Heart left ventricle (tissue), 16 donors: Measurements from ENCODE around the gene SLC9A9. TPM values are rescaled to one million over a fixed set of nuclear protein-coding genes. Genes with fewer than 3 reads are reported as not detected.

ENCODE experiments used
- ATAC-seq, 4 donors: fragments of 200-7000 bp; cut with Tn5 transposase; one replicate each; pipeline ENCODE4 v1.9.1; 2020 to 2022; ENCODE audit warnings: moderate library complexity in 4 of 4, mild to moderate bottlenecking in 3 of 4, moderate number of reproducible peaks in 1 of 4
- DNase-seq, 5 donors: peaks; one replicate each; pipeline ENCODE4 v3.0.0-alpha.2; 2020
- H3K27ac ChIP-seq, 12 donors: fragments of 200-600 bp; sonication (generic) in 4 of 12; one replicate each; pipeline versions ENCODE4 v1.5.0 to v1.8.0; 2016 to 2022; ENCODE audit warnings: mild to moderate bottlenecking in 2 of 12
- H3K27me3 ChIP-seq, 9 donors: fragments of 200-600 bp; sonication (generic) in 2 of 9; one replicate each; pipeline versions ENCODE4 v1.5.1 to v1.8.0; 2016 to 2022; ENCODE audit warnings: mild to moderate bottlenecking in 3 of 9
- H3K36me3 ChIP-seq, 9 donors: fragments of 200-600 bp; sonication (generic) in 2 of 9; one replicate each; pipeline versions ENCODE4 v1.5.0 to v1.8.0; 2018 to 2022; ENCODE audit warnings: mild to moderate bottlenecking in 2 of 9
- H3K4me1 ChIP-seq, 12 donors: fragments of 200-600 bp; sonication (generic) in 4 of 12; one replicate each; pipeline versions ENCODE4 v1.5.0 to v1.8.0; 2016 to 2022; ENCODE audit warnings: mild to moderate bottlenecking in 3 of 12
- H3K4me3 ChIP-seq, 12 donors: fragments of 200-600 bp; sonication (generic) in 4 of 12; one replicate each; pipeline versions ENCODE4 v1.5.0 to v1.8.0; 2017 to 2022; ENCODE audit warnings: mild to moderate bottlenecking in 9 of 12, moderate library complexity in 4 of 12
- H3K9me3 ChIP-seq, 12 donors: fragments of 200-600 bp; sonication (generic) in 4 of 12; one replicate each; pipeline versions ENCODE4 v1.5.0 to v1.8.0; 2016 to 2022; ENCODE audit warnings: mild to moderate bottlenecking in 1 of 12
- CTCF ChIP-seq, 12 donors: fragments of 200-600 bp; sonication (generic) in 4 of 12; IDR thresholded peaks; one replicate each; pipeline versions ENCODE4 v1.5.0 to v1.8.0; 2018 to 2022; ENCODE audit warnings: antibody characterized with exemption in 12 of 12, mild to moderate bottlenecking in 5 of 12
- POLR2A ChIP-seq, 2 donors: fragments of 450-650 bp; IDR thresholded peaks; one replicate each; pipeline ENCODE4 v1.6.1; 2017; ENCODE audit warnings: antibody characterized with exemption in 2 of 2, mild to moderate bottlenecking in 2 of 2, moderate library complexity in 2 of 2
- WGBS, 4 donors: extraction: QIAGEN DNeasy Blood & Tissue Kit in 2 of 4; methylation state at CpG; one replicate each; pipeline versions ENCODE4 v1.1.5 to v1.1.7; 2013 to 2018; 5-methylcytosine and 5-hydroxymethylcytosine counted together
- intact Hi-C, 10 donors: fragments of 100-400 bp; cut with DNase I; formaldehyde crosslinking; loops; one replicate each; pipeline versions ENCODE4 v1.11.1 to v1.14.2; 2022
- polyA plus RNA-seq, 2 donors: library from polyadenylated mRNA; stranded (reverse); fragments of 200-250 nt; gene quantifications; one replicate each; pipeline ENCODE4 v1.2.3, GENCODE V29; 2013
- total RNA-seq, 9 donors: library from RNA; depleted of rRNA in 2 of 9; stranded (reverse); fragments of >200 nt in 2 of 9; fragmentation: NEBNext Ultra II Directional in 3 of 9; extraction: Animal tissue kit (Norgen Biotek cat#: 25700) in 3 of 9; gene quantifications; one replicate each; pipeline versions ENCODE4 v1.1.0 to v1.2.4, GENCODE V29; 2016 to 2023
- donor health status: ischemic (EF 13 %, LVEDD 7.1; RV severe dilation, severe dysfunction).
- donor health status: healthy with polysubstance abuse.
- donor health status: DM: no; HTN: yes; CAD: no.
- donor health status: DM: no; HTN: no; CAD: no.
- donor health status: ischemic (EF 25% LVEDD 6.9; RV normal size, moderate dysfunction).
- donor health status: ischemic (EF 25% LVEDD 5.7; RV mildly dilated, moderate dysfunction).
- donor health status: healthy.
- donor health status: DM: yes; HTN: yes; CAD: no.
- donor health status: ischemic (EF 35%, LVEDD 5.7; RV mildly dilated, moderate dysfunction).
- donor health status: nonischemic (EF 11% LVEDD 7.7; RV severe dilation, severe dysfunction).
- donor health status: DM: yes; HTN: yes; CAD: no.
- donor health status: PGD.
- donor health status: ischemic (EF 29% LVEDD 5.4; RV normal size, mild dysfunction).
- donor health status: nonischemic (EF 23%, LVEDD 6.1; RV moderate dilation, normal function).

SLC9A9 gene
- total and polyA plus RNA-seq, 11 donors, result 0.76 to 17.5 (median 3.3) TPM

GRCh38 chr3:143236226-143236964 is 611.9 kb downstream of the SLC9A9 start:
- intact Hi-C loops, result no loop called here
- no peak for ATAC-seq
- no peak for TF ChIP-seq POLR2A (IDR thresholded peaks at IDR 0.05)
- TF ChIP-seq CTCF (IDR thresholded peaks at IDR 0.05), result no peak
- no peak for DNase-seq
- no peaks in the 10 kb centered on the region for H3K4me1 ChIP-seq
- H3K27me3 ChIP-seq, result no peaks in the 10 kb centered on the region
- 89 to 92% (median 90%) methylated on average over 11 of the region's 11 CpGs for WGBS, 4 donors
- peaks cover 0 to 6% (median 0%) of the 10 kb centered on the region in 12 donors for H3K9me3 ChIP-seq
- H3K27ac ChIP-seq, result no peak overlapping the region
- H3K36me3 ChIP-seq, result no peaks in the 10 kb centered on the region
- H3K4me3 ChIP-seq, result no peak overlapping the region

- no peaks in the 10 kb centered on the region for H3K36me3 ChIP-seq
- WGBS, 4 donors, result 93 to 95% (median 94%) methylated on average over 3 of the region's 3 CpGs
- ATAC-seq, result no peak
These were observed 612.6 kb downstream of the SLC9A9 start for GRCh38 chr3:143235614-143236204.

GRCh38 chr3:143234526-143234925 is 613.7 kb downstream of the SLC9A9 start:
- Histone ChIP-seq H3K4me1 (no peaks in the 10 kb centered on the region), H3K4me3 (no peak overlapping the region), H3K9me3 (peaks cover 0 to 6% (median 0%) of the 10 kb centered on the region in 12 donors), H3K27me3 (no peaks in the 10 kb centered on the region), H3K27ac (no peak overlapping the region), H3K36me3 (no peaks in the 10 kb centered on the region)
- ATAC-seq (no peak), DNase-seq (no peak)
- WGBS, 4 donors, result 57 to 76% (median 74%) methylated on average over 1 of the region's 1 CpG
- intact Hi-C loops, result no loop called here
- no peak for TF ChIP-seq CTCF (IDR thresholded peaks at IDR 0.05)
- no peak for TF ChIP-seq POLR2A (IDR thresholded peaks at IDR 0.05)

More at GRCh38 chr3:143235614-143236204, 612.6 kb downstream of the SLC9A9 start:
- TF ChIP-seq POLR2A (IDR thresholded peaks at IDR 0.05) (no peak), CTCF (IDR thresholded peaks at IDR 0.05) (no peak)
- intact Hi-C loops, result no loop called here
- Histone ChIP-seq H3K4me3 (no peak overlapping the region), H3K4me1 (no peaks in the 10 kb centered on the region), H3K27me3 (no peaks in the 10 kb centered on the region), H3K9me3 (peaks cover 0 to 6% (median 0%) of the 10 kb centered on the region in 12 donors), H3K27ac (no peak overlapping the region)
- no peak for DNase-seq

GRCh38 chr3:143232981-143233380 is 615.3 kb downstream of the SLC9A9 start:
- intact Hi-C loops, result no loop called here
- WGBS, 4 donors, result 87 to 95% (median 90%) methylated on average over 1 of the region's 1 CpG
- DNase-seq (no peak), ATAC-seq (no peak)
- TF ChIP-seq POLR2A (IDR thresholded peaks at IDR 0.05) (no peak), CTCF (IDR thresholded peaks at IDR 0.05) (no peak)
- Histone ChIP-seq H3K27ac (no peak overlapping the region), H3K36me3 (no peaks in the 10 kb centered on the region), H3K9me3 (peaks cover 0 to 6% (median 0%) of the 10 kb centered on the region in 12 donors), H3K4me1 (no peaks in the 10 kb centered on the region), H3K4me3 (no peak overlapping the region), H3K27me3 (no peaks in the 10 kb centered on the region)
